Measurements from ENCODE around the gene ZNF512B. TPM values are rescaled to one million over a fixed set of nuclear protein-coding genes. Genes with fewer than 3 reads are reported as not detected.
"Not testable (repeated sequence)": the region's sequence is repeated elsewhere in the genome, so short reads cannot be mapped to it uniquely, and the experiment has no call there.

The ZNF512B gene
- total RNA-seq, 1 donor from 2014 or later, result 13.7 TPM

DNA sequence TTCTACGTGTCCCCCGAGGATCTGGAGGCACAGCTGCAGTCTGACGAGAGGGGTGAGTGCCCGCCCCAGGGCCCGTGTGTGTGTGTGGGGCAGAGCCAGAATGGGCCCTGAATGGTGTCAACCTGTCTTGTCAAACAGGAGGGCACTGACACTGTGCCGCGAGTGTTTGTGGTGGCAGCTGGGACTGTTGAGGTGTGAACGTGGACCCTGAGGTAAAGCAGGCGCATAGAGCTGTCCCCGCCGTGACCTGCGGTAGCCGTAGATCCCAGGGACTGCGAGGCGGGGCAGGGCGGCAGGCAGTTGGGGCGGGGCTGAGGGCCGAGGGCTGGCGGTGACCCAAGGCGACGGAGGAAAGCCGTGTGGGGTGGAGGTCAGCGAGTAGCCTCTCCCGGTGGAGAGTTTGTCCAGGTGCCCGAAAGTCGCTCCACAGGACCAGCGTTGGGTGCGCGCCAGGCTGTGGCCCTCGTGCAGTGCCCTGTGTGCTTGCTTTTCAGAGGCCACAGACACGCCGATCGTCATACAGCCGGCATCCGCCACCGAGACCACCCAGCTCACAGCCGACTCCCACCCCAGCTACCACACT lies 38.7 kb downstream of the ZNF512B start:
- Histone ChIP-seq H3K4me3 (no peak overlapping the region), H3K27me3 (ENCODE audit: low read depth) (no peaks in the 10 kb centered on the region), H3K36me3 (peaks cover 94% of the 10 kb centered on the region), H3K9me3 (no peaks in the 10 kb centered on the region), H3K4me1 (no peaks in the 10 kb centered on the region), H3K27ac (no peak overlapping the region)
- no peak for DNase-seq
- no peak for ATAC-seq
- TF ChIP-seq, protein P1, sequence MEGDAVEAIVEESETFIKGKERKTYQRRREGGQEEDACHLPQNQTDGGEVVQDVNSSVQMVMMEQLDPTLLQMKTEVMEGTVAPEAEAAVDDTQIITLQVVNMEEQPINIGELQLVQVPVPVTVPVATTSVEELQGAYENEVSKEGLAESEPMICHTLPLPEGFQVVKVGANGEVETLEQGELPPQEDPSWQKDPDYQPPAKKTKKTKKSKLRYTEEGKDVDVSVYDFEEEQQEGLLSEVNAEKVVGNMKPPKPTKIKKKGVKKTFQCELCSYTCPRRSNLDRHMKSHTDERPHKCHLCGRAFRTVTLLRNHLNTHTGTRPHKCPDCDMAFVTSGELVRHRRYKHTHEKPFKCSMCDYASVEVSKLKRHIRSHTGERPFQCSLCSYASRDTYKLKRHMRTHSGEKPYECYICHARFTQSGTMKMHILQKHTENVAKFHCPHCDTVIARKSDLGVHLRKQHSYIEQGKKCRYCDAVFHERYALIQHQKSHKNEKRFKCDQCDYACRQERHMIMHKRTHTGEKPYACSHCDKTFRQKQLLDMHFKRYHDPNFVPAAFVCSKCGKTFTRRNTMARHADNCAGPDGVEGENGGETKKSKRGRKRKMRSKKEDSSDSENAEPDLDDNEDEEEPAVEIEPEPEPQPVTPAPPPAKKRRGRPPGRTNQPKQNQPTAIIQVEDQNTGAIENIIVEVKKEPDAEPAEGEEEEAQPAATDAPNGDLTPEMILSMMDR (IDR thresholded peaks at IDR 0.05), result no peak
- intact Hi-C loops (cut with DNase I), result no loop called here

DNA sequence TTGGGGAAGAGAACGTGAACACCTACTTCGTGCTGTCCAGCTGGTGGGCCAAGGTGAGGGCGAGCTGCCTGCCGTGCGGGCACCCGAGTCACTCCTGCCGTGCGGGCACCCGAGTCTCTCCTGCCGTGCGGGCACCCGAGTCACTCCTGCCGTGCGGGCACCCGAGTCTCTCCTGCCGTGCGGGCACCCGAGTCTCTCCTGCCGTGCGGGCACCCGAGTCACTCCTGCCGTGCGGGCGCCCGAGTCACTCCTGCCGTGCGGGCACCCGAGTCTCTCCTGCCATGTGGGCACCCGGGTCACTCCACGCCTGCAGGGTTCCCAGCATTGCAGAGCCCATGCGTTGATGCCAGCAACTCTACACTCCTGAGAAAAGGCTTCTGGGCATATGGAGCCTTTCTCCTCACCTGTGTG lies 40.3 kb downstream of the ZNF512B start:
- H3K4me3 ChIP-seq; H3K4me1 ChIP-seq; H3K27ac ChIP-seq; intact Hi-C loops (cut with DNase I); H3K27me3 ChIP-seq (ENCODE audit: low read depth); DNase-seq; ATAC-seq; H3K9me3 ChIP-seq: not testable (repeated sequence)
- peaks cover 78% of the 10 kb centered on the region for H3K36me3 ChIP-seq

DNA sequence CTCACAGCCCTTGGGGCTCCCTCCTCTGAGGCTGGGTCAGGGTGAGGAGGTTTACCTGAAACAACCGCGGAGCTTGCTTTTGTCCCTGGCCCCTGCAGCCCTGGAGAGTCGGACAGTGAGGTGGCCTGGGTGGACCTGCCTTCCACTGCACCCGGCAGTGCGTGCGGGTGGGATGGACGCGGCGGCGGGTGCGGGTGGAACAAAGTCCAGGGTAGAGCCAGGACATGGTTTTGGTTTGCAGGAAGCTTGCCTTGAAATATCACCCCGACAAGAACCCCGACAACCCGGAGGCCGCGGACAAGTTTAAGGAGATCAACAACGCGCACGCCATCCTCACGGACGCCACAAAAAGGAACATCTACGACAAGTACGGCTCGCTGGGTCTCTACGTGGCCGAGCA lies 40.7 kb downstream of the ZNF512B start:
- intact Hi-C loops (cut with DNase I), result no loop called here
- H3K27ac ChIP-seq, result no peak overlapping the region
- no peak overlapping the region for H3K4me3 ChIP-seq
- ATAC-seq, result no peak
- no peaks in the 10 kb centered on the region for H3K27me3 ChIP-seq (ENCODE audit: low read depth)
- TF ChIP-seq, protein P1 (IDR thresholded peaks at IDR 0.05), result no peak
- H3K36me3 ChIP-seq, result peaks cover 74% of the 10 kb centered on the region
- DNase-seq, result no peak
- H3K4me1 ChIP-seq, result no peaks in the 10 kb centered on the region
- no peaks in the 10 kb centered on the region for H3K9me3 ChIP-seq

DNA sequence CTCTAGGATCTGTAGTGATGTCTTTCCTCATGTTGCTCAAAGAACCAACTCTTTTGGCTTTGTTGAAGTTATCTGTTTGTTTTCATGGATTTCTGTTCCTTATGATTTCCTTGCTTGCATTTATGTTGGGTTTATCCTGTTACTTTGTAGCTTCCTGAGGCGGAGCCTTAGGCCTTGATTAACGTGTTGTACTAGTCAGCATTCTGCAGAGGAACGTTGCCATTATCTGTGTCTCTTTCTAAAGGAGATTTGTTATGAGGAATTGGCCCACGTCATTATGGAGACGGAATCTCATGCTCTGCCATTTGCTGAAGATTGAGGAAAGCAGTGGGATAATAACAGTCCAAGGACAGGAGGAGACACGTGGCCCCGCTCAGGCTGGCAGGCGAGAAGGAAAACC lies 43.4 kb downstream of the ZNF512B start:
- peaks cover 58% of the 10 kb centered on the region for H3K36me3 ChIP-seq
- intact Hi-C loops (cut with DNase I), result no loop called here
- no peaks in the 10 kb centered on the region for H3K4me1 ChIP-seq
- H3K27ac ChIP-seq, result no peak overlapping the region
- H3K9me3 ChIP-seq, result no peaks in the 10 kb centered on the region
- TF ChIP-seq, protein P1 (IDR thresholded peaks at IDR 0.05), result no peak
- DNase-seq, result no peak
- no peak for ATAC-seq
- no peak overlapping the region for H3K4me3 ChIP-seq
- no peaks in the 10 kb centered on the region for H3K27me3 ChIP-seq (ENCODE audit: low read depth)

DNA sequence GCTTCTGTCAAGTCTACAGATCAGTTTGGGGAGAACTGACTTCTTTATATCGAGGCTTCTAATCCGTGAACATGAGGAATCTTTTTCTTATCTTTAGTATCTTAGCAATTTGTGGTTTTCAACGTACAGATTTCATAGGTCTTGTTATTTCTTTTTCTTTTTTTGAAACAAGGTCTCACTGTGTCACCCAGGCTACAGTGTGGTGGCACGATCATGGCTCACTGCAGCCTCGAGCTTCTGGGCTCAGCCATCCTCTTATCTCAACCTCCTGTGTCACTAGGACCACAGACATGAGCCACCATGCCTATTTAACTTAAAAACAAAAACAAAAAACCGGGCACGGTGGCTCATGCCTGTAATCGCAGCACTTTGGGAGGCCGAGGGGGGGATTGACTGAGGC lies 45.5 kb downstream of the ZNF512B start:
- intact Hi-C loops (cut with DNase I), result no loop called here
- Histone ChIP-seq H3K27ac (no peak overlapping the region), H3K9me3 (no peaks in the 10 kb centered on the region), H3K4me3 (no peak overlapping the region), H3K27me3 (ENCODE audit: low read depth) (no peaks in the 10 kb centered on the region), H3K4me1 (no peaks in the 10 kb centered on the region), H3K36me3 (peaks cover 47% of the 10 kb centered on the region)
- ATAC-seq (no peak), DNase-seq (no peak)
- TF ChIP-seq, protein P1 (IDR thresholded peaks at IDR 0.05), result no peak

DNA sequence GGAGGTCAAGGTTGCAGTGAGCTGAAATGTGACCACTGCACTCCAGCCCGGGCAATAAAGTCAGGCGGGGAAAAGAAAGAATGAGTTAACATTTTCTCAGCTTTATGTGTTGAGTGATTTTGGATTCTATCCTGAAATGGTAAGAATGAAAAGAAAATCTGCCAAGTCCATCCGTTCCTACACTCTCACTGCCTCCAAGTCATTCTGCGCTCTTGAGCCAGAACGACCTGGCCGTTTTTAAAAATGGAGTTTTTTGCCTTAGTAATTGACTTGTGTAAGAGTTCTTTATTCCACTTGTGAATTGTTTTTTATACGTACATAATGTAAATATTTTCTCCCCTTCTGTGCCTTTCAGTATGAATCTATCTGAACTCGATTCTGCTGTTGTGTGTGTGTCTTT lies 46.1 kb downstream of the ZNF512B start:
- intact Hi-C loops (cut with DNase I), result no loop called here
- TF ChIP-seq, protein P1 (IDR thresholded peaks at IDR 0.05), result no peak
- H3K27me3 ChIP-seq (ENCODE audit: low read depth), result no peaks in the 10 kb centered on the region

More for the DNA sequence above, 46.1 kb downstream of the ZNF512B start:
- Histone ChIP-seq H3K27ac (no peak overlapping the region), H3K36me3 (peaks cover 47% of the 10 kb centered on the region), H3K4me1 (no peaks in the 10 kb centered on the region), H3K4me3 (no peak overlapping the region), H3K9me3 (no peaks in the 10 kb centered on the region)
- DNase-seq (no peak), ATAC-seq (no peak)

All from lower lobe of right lung (tissue), 2 donors.